ENCODE measurements around the gene DLEU7. TPM values are rescaled to one million over a fixed set of nuclear protein-coding genes. Genes with fewer than 3 reads are reported as not detected.

DLEU7 gene
- total and polyA plus RNA-seq, 4 donors, result 0.17 to 0.47 (median 0.24) TPM

DNA sequence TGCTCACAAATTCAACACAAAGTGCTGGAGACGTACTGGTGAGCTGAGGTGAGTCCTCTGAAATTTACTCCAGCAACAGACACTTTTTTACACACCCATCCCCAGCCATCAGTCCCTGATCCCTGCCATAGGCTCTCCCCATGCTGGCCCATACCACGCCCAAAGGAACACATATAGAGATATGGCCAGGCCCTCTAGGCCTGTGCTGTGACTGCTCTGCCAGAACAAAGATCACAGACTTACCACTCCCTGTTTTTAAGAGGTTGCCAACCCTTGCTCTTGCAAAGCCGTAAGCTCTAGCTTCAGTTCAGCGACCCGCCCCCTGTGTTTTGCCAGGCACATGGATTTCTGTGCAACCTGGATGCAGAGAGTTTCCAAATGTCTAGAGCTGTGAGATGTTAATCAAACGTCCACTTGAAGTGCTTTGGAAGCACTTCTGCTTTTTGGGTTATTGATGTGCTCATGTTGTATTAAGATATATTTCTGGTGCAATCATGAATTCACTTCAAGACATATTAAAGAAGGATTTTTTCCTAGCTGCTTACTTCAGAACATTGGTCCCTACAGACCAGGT, 59.7 kb downstream of the DLEU7 start:
- Histone ChIP-seq H3K27me3 (ENCODE audit: control insufficient read depth in 4 of 4, insufficient read depth in 4 of 4, low read length in 3 of 4) (no peaks in the 10 kb centered on the region), H3K9me3 (ENCODE audit: control insufficient read depth in 4 of 4, low read length in 3 of 4) (no peaks in the 10 kb centered on the region), H3K36me3 (ENCODE audit: control insufficient read depth in 4 of 4, insufficient read depth in 3 of 4, low read depth in 1 of 4, low read length in 3 of 4) (no peaks in the 10 kb centered on the region), H3K4me1 (ENCODE audit: control insufficient read depth in 4 of 4, insufficient read depth in 4 of 4, low read length in 3 of 4) (no peaks in the 10 kb centered on the region), H3K4me3 (ENCODE audit: low read depth in 1 of 3, low read length in 3 of 3) (no peak overlapping the region), H3K9ac (ENCODE audit: low read depth in 1 of 2, low read length in 2 of 2) (no peak overlapping the region), H3K27ac (ENCODE audit: low read depth in 1 of 2, low read length in 2 of 2) (no peak overlapping the region)
- TF ChIP-seq ATF3 (IDR thresholded peaks at IDR 0.05) (no peak), MAX (IDR thresholded peaks at IDR 0.05) (no peak), GABPA (IDR thresholded peaks at IDR 0.05 in 1 of 2, conservative IDR thresholded peaks at IDR 0.05 in 1 of 2) (no peak), RXRA (IDR thresholded peaks at IDR 0.05) (no peak), ZBTB33 (IDR thresholded peaks at IDR 0.05) (no peak), JUND (IDR thresholded peaks at IDR 0.05) (no peak), HNF4G (IDR thresholded peaks at IDR 0.05) (no peak), YY1 (IDR thresholded peaks at IDR 0.05) (no peak), RAD21 (IDR thresholded peaks at IDR 0.05) (no peak), EGR1 (IDR thresholded peaks at IDR 0.05; ENCODE audit: low read depth in 2 of 2) (no peak), FOXA2 (IDR thresholded peaks at IDR 0.05) (no peak)
- TF ChIP-seq, protein P1, sequence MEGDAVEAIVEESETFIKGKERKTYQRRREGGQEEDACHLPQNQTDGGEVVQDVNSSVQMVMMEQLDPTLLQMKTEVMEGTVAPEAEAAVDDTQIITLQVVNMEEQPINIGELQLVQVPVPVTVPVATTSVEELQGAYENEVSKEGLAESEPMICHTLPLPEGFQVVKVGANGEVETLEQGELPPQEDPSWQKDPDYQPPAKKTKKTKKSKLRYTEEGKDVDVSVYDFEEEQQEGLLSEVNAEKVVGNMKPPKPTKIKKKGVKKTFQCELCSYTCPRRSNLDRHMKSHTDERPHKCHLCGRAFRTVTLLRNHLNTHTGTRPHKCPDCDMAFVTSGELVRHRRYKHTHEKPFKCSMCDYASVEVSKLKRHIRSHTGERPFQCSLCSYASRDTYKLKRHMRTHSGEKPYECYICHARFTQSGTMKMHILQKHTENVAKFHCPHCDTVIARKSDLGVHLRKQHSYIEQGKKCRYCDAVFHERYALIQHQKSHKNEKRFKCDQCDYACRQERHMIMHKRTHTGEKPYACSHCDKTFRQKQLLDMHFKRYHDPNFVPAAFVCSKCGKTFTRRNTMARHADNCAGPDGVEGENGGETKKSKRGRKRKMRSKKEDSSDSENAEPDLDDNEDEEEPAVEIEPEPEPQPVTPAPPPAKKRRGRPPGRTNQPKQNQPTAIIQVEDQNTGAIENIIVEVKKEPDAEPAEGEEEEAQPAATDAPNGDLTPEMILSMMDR (IDR thresholded peaks at IDR 0.05; ENCODE audit: low read depth, low read length, missing input control), result no peak
- 75% methylated on average over 6 of the region's 6 CpGs for WGBS
- DNase-seq (ENCODE audit: low spot score), result no peak

DNA sequence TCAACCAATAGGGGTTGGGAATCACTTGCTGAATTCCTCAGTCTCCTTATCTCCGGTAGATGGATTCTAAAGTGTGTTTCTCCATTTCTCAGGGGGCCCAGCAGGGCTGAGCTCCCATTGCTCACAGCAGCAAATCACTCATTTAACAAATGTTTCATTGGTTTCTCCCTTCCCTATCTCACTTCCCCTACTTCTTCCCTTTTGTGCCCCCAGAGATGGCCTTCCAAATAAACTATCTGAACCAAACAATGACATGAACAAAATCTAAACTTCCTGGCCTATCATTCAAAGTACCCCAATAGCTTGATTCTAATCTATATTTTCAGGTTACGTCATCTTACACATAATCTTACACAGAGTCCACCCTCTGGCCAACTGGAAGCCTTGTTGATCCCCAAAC, 60.4 kb downstream of the DLEU7 start:
- no peak overlapping the region for H3K27ac ChIP-seq (ENCODE audit: low read depth in 1 of 2, low read length in 2 of 2)
- no peaks in the 10 kb centered on the region for H3K9me3 ChIP-seq (ENCODE audit: control insufficient read depth in 4 of 4, low read length in 3 of 4)
- no peak for DNase-seq (ENCODE audit: low spot score)
- no peaks in the 10 kb centered on the region for H3K27me3 ChIP-seq (ENCODE audit: control insufficient read depth in 4 of 4, insufficient read depth in 4 of 4, low read length in 3 of 4)
- H3K4me1 ChIP-seq (ENCODE audit: control insufficient read depth in 4 of 4, insufficient read depth in 4 of 4, low read length in 3 of 4), result no peaks in the 10 kb centered on the region
- H3K36me3 ChIP-seq (ENCODE audit: control insufficient read depth in 4 of 4, insufficient read depth in 3 of 4, low read depth in 1 of 4, low read length in 3 of 4), result no peaks in the 10 kb centered on the region
- TF ChIP-seq TAF1 (conservative IDR thresholded peaks at IDR 0.05) (no peak), HNF4G (IDR thresholded peaks at IDR 0.05) (no peak)
- TF ChIP-seq, protein P2, sequence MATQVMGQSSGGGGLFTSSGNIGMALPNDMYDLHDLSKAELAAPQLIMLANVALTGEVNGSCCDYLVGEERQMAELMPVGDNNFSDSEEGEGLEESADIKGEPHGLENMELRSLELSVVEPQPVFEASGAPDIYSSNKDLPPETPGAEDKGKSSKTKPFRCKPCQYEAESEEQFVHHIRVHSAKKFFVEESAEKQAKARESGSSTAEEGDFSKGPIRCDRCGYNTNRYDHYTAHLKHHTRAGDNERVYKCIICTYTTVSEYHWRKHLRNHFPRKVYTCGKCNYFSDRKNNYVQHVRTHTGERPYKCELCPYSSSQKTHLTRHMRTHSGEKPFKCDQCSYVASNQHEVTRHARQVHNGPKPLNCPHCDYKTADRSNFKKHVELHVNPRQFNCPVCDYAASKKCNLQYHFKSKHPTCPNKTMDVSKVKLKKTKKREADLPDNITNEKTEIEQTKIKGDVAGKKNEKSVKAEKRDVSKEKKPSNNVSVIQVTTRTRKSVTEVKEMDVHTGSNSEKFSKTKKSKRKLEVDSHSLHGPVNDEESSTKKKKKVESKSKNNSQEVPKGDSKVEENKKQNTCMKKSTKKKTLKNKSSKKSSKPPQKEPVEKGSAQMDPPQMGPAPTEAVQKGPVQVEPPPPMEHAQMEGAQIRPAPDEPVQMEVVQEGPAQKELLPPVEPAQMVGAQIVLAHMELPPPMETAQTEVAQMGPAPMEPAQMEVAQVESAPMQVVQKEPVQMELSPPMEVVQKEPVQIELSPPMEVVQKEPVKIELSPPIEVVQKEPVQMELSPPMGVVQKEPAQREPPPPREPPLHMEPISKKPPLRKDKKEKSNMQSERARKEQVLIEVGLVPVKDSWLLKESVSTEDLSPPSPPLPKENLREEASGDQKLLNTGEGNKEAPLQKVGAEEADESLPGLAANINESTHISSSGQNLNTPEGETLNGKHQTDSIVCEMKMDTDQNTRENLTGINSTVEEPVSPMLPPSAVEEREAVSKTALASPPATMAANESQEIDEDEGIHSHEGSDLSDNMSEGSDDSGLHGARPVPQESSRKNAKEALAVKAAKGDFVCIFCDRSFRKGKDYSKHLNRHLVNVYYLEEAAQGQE (IDR thresholded peaks at IDR 0.05), result no peak
- no peak overlapping the region for H3K4me3 ChIP-seq (ENCODE audit: low read depth in 1 of 3, low read length in 3 of 3)
- 76% methylated on average over 2 of the region's 2 CpGs for WGBS
- no peak overlapping the region for H3K9ac ChIP-seq (ENCODE audit: low read depth in 1 of 2, low read length in 2 of 2)
